GM18502 (cell line): Measurements from ENCODE around the gene ADAM19.

Source experiments
- ATAC-seq: cut with Tn5 transposase; IDR thresholded peaks from one replicate; pipeline ENCODE4 v1.9.1; 2021; ENCODE audit warnings: mild to moderate bottlenecking; ENCODE audit not compliant: unreplicated experiment, poor library complexity

Gene ADAM19

DNA sequence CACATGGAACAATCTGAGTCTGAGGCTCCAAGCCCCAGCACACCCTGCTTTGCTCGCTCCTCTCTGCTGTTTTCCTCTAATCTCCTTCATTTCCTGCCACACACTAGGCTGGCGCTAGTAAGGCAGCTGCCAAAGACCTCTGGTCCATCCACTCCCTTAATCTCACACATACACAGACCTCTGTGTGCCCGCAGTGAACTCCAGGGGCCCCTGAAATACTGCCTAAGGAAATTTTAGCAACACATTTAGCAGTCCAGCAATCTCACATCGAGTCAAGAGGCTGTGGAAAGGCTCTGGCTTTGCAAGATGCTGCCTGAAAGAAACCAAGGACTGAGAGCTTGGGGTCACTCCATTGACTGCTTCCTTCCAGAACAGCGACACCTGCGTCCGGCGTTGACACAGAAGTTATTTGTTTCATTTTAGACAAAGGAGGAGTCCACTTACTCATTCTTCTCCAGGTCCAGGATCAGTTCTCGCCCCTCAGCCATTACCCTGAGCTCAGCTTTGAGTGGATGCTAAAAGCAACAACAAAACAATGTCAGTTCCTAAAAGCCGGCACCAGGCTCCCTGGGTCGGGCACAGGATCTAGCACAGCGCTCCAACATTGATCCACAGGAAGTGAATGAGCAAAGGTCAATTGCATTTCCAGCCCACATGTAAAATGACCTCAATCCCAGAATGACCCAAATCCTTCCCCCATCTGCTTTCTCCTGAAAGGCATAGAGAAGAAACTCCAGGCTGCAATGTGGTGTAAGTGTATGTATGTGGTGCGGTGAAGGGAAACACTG is 11.5 kb downstream of the ADAM19 start:
- ATAC-seq, result no peak

DNA sequence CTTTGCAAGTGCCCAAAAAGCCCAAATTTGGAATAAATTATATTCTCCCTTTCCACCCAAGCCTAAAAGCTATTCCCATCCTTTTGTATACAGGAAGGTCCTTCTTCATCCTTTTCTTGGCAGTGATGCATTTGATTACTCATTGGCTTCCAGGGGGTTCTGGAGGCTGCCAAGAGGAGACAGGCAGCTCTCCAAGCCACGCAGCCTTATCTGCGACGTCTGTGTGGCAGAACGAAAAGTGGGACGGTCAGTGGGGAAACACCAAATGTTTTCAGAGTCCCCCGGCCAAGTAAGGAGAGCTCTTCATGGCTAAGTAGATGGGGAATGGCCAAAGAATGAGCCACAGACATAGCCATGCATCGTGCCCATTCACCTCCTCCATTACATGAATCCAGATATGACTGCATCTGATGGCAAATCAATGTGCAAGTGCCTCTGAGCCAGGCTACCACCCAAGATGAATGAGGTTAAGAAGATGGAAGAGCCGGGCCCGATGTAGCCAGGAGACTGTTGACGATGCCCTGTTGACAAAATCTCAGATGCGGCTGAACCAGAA is 12.1 kb downstream of the ADAM19 start:
- ATAC-seq, result no peak

DNA sequence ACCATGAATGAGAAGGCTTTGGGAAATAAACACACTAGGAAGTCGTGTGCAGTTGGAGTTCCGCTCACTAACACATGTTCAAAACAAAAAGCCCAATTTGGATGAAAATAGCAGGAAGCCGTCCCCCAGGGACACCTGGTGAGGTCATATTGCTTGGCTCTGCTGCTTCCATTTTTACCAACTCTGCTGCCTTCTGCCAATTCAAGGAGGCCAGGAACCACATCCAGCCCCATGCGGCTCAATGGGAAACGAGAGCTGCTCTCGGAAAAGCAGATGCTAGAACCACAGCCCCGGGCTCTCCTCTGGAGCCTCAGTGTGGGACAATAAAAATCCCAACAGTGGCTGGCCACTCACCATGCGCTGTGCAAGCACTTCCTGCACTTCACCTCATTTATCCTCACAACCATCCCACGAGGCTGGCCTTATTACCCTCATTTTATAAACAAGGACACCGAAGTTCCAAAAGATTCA is 13.4 kb downstream of the ADAM19 start:
- ATAC-seq, result no peak

DNA sequence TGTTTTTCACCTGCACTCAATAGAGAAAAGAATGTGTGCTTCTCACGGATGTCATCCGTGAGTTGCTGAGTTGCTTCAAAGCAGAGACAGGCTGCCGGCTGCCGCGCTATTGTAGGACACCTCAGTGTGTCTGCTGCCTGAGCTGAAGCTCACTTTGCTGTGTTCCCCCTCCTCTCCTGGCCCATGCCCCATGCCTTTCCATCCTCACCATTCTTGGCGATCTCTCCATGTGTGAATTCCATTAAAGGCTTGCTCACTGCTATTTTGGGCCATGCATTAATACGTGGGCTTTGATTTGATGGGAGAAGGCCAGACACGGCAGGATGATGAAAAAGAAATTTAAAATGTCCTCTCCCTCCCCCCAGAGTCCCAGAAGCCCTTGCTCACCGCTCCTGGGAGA is 14.5 kb downstream of the ADAM19 start:
- ATAC-seq, result no peak

DNA sequence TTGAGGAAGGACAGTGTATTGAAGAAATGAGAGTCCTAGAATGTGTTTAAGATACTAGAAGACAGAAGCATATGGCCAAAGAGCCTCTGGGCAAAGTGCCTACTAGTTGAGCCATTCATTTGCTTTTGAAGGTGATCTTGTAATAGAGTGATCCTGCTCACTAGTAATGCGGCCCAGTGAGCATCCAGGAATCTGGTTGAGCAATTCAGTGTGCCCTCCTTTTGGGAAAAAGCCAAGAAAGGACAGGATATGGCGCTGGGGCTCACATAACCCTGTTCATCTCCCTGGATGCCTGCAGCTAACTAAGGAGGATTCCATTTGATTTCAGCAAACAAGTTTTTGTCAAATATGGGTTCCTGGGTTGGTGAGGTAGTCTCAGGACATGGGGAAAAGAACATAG is 16.3 kb downstream of the ADAM19 start:
- no peak for ATAC-seq

DNA sequence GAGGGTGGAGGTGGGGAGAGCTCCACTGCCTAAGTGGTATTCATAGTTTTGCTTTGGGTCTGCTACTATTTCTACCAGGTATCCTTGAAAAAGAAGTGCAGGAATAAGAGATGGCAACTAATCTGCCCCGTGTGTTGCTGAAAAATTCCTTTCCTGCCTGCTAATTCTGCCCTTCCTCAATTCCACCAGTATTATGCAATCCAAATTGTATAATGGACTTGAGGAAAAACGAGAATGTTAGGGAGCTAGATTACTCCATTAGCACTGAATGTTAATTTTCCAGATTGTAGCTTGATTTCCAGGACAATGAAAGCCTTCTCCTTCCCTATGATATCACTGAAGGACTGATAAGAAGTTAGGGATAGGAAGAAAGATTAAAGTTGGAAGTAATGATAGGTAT is 16.9 kb downstream of the ADAM19 start:
- ATAC-seq, result no peak

DNA sequence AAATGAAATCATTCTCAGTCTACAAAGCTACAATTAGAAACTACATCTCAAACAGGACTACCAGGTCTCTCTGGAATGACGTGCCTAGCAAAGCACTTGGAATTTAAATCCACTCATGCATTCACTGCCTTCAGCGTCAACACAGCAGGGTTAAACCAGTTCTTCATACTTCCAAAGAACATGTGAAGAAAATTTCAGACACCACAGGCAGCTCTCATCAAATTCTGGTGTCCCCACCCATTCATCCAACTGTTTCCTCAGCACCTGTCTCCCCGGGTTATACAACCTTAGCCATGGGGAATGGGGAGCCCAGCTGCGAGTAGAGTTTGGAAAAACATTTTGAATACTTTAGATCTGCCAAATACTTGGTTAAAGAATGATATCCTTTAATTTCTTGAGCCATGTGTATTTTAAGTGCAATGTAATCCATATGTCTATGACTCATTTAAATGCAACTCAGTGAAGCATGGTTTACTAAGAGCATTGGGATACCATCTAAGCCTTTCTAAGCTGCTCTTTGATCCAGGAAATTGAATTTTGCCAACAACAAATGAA is 17.5 kb downstream of the ADAM19 start:
- ATAC-seq, result no peak

DNA sequence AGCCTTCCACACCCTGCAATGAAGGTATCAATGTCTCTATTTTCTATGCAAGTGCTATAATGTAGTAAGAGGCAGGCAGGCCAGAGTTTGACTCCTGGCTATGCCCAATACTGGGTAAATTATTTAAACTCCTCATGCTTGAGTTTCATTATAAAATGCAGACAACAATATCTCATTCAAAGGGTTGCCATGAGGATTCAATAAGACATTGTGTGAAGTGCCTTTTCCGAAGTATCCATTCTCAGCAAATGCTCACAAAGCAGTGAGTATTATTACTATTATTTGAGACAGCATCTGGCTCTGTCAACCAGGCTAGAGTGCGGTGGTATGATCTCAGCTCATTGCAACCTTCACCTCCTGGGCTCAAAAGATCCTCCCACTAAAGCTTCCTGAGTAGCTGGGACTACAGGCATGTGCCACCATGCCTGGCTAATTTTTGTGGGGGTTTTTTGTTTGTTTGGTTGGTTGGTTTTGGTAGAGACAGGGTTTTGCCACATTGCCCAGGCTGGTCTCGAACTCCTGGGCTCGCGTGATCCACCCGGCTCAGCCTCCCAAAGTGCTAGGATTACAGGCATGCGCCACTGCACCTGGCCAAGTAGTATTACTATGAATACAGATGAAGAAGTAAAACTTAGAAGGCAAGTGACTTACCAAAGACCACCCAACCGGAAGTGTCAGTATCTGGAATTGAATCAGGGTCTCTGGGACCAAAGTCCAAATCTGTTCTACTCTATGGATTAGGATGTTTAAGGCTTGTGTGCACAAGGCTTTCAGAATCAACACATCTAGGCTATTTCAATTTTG is 18.8 kb downstream of the ADAM19 start:
- peak; percentile 54 for ATAC-seq

DNA sequence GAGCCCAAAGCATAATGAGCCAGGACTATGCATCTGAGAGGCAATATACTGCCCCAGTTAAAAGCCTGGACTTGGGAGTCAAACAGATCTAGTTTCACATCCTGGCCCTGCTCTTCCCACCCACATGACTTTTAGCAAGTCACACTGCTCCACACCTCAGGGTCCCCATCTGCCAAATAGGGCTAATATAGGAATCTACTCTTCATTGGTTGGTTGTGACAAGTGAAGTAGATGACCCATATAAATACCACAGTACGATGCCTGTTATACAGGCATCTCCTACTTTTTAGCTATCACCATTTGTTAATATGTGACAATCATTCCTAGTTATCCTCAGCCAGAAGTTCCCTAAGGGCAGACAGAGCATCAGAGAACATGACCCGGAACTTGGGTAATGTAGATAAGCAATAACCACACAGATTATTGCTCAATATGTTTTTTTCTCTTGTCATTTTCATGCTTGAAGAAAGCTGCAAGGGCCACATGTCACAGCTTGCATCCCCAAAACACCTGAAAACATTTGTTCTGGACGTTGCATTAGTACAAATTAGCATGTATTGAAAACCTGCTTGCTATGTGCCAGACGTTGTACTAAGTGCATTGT is 20.4 kb downstream of the ADAM19 start:
- no peak for ATAC-seq

DNA sequence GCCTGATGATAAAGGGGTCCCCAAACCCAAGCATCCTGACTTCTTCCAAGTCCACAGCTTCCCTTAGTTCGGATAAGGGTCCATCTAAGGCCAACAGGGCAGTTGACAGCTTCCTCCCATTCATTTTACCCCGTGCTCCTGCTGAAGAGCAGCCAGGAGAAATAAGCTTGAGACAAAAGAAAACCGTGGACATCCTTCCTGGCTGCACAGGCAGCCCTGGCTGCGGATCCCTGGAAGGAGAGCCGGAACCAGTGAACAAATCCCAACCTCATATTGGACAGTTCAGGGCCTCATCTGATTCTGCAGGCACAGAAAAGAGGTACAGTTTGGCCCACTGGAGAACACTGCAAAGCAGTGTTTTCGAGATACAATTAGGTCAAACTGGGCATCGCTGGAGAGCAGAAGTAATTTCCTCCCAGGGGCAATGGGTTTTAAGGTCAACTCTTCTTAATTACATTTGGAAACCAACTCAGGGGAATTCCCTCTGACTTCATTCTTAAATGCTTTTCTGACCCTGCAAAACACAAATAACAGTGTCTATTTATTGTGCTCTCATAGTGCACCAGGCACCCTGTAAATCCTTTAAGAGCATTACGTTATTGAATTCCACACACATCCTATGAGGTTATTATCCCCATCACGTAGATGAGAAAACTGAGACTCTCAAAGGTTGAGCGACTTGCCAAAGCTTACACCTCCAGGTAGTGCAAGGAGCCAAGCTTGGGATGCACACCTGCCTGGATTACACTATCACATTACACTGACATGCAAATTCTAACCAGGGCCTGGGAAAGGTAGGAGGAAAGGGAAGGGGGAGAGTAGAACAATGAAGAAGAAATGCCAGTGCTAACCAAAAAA is 21.2 kb downstream of the ADAM19 start:
- no peak for ATAC-seq

DNA sequence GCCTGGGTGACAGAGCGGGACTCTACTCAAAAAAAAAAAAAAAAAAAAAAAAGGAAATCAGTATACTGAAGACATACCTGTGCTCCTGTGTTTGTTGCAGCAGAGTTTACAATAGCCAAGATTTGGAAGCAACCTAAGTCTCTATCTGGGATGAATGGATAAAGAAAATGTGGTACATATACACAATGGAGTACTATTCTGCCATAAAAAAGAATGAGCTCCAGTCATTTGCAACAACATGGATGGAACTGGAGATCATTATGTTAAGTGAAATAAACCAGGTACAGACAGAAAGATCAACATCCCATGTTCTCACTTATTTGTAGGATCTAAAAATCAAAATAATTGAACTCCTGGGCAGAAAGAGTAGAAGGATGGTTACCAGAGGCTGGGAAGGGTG is 22.9 kb downstream of the ADAM19 start:
- no peak for ATAC-seq

DNA sequence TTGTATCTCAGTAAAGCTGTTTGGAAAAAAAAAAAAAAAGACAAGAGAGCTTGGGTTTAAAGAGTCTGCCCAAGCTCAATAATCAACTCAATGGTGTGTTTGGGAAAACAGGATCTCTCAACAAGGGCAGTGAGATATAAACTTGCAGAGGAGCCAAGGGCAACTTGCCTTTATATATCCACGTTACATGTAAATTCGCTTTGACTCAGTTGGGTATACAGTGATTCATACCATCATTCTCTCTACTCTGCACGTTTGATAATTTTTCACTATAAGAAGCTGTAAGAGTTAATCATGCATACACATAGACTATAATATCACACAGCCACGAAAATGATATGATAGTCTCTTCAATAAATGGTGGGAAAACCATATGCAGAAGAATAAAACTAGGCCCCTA is 24.9 kb downstream of the ADAM19 start:
- ATAC-seq, result no peak

DNA sequence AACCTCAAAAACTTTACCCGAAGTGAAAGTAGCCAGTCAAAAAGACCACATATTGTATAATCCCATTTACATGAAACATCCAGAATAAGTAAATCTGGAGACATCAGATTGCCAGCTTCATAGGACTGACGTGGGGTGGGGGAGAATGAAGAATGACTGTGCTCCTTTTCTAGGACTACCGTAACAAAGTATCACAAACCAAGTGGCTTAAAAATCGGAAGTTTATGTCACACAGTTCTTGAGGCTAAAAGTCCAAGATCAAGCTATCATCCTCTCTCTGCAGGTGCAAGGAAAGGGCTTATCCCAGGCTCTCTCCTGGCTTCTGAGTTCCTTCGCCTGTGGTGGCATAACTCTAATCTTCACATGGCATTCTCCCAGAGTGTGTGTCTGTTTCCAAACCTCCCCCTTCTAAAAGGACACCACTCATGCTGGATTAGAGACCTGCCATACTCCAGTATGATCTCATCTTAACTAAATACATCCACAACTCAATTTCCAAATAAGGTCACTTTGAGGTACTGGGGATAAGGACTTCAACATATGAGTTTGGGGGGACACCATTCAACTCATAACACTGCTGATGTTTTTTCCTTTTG is 25.5 kb downstream of the ADAM19 start:
- no peak for ATAC-seq

DNA sequence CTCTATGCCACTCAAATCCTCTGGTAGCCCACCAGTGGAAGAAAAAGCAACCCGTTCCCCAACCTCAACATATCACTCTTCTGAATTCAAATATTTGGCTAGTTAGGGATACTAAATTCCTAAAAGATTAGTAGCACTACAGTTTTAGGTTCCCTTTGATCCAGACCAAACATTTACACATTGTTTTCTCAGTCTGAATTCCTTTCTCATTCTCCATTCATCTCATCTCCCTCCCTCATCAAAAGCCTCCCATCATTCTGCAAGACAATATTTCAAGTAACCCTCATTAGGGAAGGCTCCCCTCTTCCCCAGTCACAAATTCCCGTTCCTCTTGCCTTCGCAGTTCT is 26.3 kb downstream of the ADAM19 start:
- ATAC-seq, result no peak

DNA sequence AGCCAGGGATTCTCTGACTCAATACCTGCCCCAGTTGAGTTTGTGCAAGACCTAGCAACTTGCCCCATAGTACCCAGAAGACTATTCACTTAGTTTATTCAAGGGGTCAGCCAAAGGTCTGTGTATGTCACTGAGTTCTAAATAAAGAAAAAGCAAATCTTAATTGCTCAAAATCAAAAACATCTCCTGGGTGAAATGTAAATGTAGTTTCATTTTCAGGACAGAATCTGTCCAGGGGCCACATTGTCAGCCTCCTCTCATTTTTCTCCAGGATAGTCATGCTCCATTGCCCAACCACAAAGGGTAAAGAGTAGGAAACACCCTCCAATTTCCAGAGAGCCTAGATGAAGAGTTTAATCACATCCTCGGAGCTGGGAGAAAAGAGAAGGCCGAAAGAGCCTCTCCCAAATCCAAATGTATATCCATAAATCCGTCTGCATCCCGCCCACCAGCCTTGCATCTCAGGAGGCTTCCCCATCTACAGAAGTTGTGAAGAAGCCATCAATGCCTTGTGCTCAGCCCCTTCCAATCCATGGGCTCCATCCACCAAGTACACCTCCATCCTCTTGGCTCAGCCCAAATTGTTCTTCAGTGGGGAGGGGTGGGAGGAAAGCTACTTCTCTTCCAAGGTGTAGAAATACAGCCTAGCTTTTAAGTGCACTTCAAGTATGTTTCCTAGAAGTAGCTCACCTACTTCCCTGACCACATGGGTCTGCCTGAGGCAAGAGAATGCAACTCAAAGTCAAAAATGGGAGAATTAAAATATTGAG is 26.9 kb downstream of the ADAM19 start:
- no peak for ATAC-seq

DNA sequence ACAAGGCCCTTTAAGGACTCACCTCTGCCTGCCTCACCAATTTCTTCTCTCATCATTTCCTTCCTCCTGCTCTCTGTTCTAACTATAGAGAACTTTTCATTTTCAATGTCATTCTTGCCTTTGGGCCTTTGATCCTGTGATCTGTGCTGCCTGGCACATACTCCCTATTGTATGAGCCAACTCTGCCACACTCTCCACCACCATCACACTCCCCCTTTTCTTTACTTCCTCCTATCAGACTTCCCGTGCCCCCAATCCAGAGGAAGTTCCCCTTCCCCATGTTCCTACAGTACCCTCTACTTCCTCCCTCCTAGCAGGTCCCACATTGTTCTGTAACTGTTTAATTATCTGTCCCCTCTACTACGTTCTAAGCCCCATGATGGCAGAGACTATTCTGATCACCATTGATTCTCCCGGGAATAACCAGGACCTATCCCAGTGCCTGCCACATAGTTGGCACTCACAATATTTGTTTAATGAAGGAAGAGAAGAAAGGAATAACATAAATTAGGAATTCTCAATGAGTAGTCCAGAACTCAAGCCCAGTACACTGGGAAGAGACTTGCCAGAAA is 27.5 kb downstream of the ADAM19 start:
- no peak for ATAC-seq

DNA sequence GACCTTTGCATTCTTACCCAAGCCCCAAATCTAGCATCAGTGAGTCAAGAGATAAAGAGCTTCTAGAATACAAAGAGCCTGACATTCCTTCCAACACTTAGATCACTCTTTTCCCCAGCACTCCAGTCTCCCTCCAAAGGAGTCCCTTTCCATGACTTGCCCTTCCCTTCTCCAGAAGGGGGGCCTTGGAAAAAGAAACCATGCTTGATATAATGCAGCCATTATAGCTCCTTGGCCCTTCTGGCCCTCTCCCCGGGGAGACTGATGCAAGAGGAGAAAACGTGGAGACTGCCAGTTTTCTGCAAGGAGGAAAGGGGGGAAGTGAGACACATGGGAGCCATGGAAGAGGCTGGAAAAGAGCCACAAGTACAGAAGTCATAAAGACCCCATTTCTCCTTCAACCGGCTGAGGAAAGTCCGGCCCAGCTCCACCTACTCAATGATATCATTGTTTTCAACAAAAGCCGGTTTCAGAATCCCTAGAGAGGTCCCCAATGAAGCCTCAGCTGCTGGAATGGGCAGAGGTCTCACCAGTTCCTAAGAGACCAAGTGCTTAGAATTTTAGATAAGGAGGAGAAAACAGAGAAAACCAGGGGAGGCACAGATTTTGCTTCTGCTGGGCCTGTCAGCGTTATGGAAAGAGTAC is 29.0 kb downstream of the ADAM19 start:
- no peak for ATAC-seq
